Large intestine (tissue), 3 donors: ENCODE results near the gene HTT-AS. TPM values are rescaled to one million over a fixed set of nuclear protein-coding genes. Genes with fewer than 3 reads are reported as not detected.

Experiments used
- DNase-seq, 2 donors: peaks; one replicate each; pipeline versions ENCODE4 v3.0.0 to v3.0.0-alpha.2; 2013
- H3K27ac ChIP-seq: one replicate; pipeline ENCODE4 v1.5.1; 2013; ENCODE audit warnings: low read length
- H3K27me3 ChIP-seq: 2 replicates; pipeline ENCODE4 v1.6.1; 2013; ENCODE audit warnings: low read length; ENCODE audit not compliant: control insufficient read depth, insufficient read depth
- H3K36me3 ChIP-seq: 2 replicates; pipeline ENCODE4 v1.6.1; 2013; ENCODE audit warnings: low read length; ENCODE audit not compliant: control insufficient read depth, insufficient read depth
- H3K4me1 ChIP-seq: one replicate; pipeline ENCODE4 v1.6.1; 2013; ENCODE audit warnings: low read length; ENCODE audit not compliant: control insufficient read depth, insufficient read depth
- H3K4me3 ChIP-seq: one replicate; pipeline ENCODE4 v1.5.1; 2013; ENCODE audit warnings: low read length
- H3K9me3 ChIP-seq: one replicate; pipeline ENCODE4 v1.6.1; 2013; ENCODE audit warnings: mild to moderate bottlenecking, low read depth, low read length, moderate library complexity; ENCODE audit not compliant: control insufficient read depth
- WGBS: methylation state at CpG from one replicate; pipeline ENCODE4 v1.1.5; 2013; ENCODE audit warnings: low lambda C conversion rate; ENCODE audit not compliant: insufficient coverage; 5-methylcytosine and 5-hydroxymethylcytosine counted together
- polyA plus RNA-seq: library from polyadenylated mRNA; unstranded; fragments of 120-200 nt; gene quantifications from one replicate; pipeline ENCODE4 v1.2.1, GENCODE V29; 2013

Gene HTT-AS
- polyA plus RNA-seq, 1 donor: not detected

DNA sequence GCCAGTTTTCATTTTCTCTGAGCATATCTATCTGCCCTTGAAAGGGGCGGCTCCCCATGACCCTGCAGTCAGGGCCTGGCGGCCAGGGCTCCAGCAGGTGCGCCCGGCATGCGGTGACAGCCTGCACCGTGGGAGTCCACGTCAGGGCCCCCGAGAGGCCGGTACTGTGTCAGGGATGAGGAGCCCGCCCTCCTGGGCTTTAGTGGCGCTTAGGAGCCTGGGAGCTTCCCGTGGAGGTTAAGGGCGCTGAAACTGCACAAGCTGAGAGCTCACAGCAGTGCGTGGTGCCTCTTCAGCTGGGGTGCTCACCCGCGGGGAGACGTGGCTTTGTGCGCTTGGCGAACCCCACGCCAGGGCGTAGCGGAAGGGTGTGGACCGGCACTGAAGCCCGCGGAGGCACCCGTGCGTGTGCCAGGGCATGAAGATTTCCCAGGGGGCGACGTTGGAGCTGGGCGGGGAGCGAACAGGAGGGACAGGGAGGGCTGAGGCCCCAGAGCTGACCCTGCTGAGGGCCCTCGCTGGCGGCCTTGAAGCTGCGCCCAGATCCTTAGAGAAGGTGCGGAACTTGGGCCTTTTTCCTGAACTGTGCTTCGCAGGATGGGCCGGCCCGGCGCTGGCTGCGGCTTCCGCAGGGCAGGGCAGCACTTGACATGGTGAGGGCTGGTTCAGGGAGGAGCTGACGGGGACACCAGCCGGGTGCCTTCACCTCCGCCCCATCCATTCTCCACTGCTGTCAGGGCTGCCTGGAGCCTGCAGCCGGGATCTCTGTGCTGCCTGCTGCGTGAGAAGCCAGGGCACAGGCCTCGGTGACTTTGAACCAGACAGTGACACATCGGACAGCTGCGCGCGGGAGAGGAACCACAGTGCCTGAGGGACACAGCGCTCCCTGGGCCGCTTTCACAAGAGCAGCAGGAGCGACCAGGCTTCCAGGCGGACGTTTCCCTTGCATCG, 32.9 kb downstream of the HTT-AS start:
- H3K27ac ChIP-seq: no peak overlapping the region
- H3K27me3 ChIP-seq: peaks cover 2% of the 10 kb centered on the region
- no CpG with 5 or more reads among the region's 57 CpGs for WGBS
- peak; percentile 46 to 75 for DNase-seq
- peak overlapping the region; percentile 28 for H3K4me3 ChIP-seq
- no peaks in the 10 kb centered on the region for H3K36me3 ChIP-seq
- peaks cover 18% of the 10 kb centered on the region for H3K4me1 ChIP-seq
- H3K9me3 ChIP-seq: peaks cover 3% of the 10 kb centered on the region

DNA sequence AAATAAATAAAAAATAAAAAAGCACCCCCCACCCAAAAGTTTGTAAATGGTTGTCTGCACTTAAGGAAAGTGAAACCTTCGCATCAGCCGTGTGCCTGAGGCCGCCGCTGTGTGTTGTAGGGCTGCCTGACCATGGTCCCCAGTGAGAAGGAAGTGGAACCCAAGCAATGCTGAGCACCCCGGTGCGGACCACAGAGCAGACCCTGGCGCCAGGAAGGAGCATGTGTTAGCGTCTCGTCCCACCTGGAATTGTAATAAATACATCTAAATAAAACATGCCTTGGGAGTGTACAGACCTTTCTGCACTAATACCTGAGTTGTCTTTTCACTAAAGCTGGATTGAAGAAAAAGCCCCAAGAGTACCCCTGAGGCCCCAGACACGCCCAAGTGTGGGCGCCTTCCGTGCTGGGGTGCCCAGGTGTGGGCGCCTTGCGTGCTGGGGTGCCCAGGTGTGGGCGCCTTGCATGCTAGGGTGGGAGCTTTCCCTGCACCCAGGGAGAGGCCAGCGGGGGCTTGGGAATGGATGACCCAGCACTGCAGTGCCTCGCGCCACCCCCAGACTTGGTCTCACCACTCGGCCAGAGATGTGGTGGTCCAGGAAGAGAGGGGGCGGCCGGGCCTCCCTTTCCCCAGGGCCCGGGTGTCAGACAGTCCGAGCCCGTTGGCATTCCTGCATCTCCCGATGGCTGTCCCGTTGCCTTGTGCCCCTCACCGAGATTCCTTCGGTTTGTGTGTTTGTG, 33.7 kb downstream of the HTT-AS start:
- 100% methylated on average over 1 of the region's 28 CpGs for WGBS
- DNase-seq: no peak
- no peaks in the 10 kb centered on the region for H3K36me3 ChIP-seq
- H3K27me3 ChIP-seq: peaks cover 2% of the 10 kb centered on the region
- H3K4me3 ChIP-seq: peak overlapping the region; percentile 28
- H3K9me3 ChIP-seq: peaks cover 3% of the 10 kb centered on the region
- no peak overlapping the region for H3K27ac ChIP-seq
- H3K4me1 ChIP-seq: peaks cover 18% of the 10 kb centered on the region

DNA sequence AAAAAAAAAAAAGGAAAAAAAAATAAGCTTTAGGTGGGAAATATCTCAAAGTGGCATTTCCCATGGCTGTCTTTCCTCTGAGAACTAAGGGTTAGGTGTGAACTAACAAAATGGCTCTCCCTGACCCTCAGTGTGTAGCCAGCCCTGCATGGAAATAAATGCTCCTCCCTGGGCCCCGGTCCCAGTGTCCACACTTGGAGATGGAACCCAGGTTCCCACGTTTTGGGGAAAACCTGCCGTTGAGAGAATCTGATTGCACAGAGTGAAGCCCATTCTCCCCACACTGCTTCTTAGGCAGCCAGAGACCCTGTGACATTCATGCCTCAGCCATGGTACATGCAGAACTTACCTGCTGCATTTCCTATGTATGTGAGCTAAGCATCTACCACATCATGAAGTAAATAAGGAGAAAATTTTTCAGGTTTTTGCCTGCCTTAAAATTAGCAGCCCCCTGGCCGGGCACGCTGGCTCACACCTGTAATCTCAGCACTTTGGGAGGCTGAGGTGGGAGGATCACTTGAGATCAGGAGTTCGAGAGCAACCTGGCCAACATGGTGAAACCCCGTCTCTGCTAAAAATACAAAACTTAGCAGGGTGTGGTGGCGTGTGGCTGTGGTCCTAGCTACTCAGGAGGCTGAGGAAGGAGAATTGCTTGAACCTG, 34.5 kb downstream of the HTT-AS start:
- Histone ChIP-seq H3K27ac (no peak overlapping the region), H3K9me3 (peaks cover 3% of the 10 kb centered on the region), H3K4me1 (peaks cover 13% of the 10 kb centered on the region), H3K36me3 (no peaks in the 10 kb centered on the region), H3K4me3 (no peak overlapping the region), H3K27me3 (peaks cover 2% of the 10 kb centered on the region)
- DNase-seq: no peak
- WGBS: 80% methylated on average over 1 of the region's 8 CpGs

DNA sequence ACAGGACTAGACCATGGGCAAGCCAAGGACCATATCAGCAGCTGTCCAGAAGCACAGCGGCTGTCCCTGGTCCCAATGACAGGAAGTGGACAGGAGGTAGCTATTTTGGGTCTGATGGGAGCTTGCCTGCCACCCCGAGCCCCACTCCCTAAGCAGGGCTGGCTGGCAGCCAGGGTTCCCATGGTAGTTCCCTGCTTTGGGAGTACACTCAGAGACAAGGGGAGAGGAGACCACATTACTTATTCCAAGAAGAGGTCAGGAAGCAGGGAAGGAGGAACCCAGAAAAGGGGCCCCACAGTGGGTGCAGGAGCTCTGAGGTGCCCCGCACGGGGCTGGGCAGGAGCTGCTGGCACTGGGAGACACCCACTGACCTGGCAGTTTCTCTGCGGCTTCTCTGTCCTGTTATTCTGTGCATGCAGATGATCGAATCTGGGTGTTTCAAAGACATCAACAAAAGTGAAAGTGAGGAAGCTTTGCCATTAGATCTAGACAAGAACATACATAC, 36.3 kb downstream of the HTT-AS start:
- peaks cover 2% of the 10 kb centered on the region for H3K27me3 ChIP-seq
- no peak overlapping the region for H3K4me3 ChIP-seq
- no peak for DNase-seq
- H3K27ac ChIP-seq: no peak overlapping the region
- no CpG with 5 or more reads among the region's 6 CpGs for WGBS
- H3K36me3 ChIP-seq: no peaks in the 10 kb centered on the region
- peaks cover 3% of the 10 kb centered on the region for H3K9me3 ChIP-seq
- H3K4me1 ChIP-seq: peaks cover 6% of the 10 kb centered on the region

DNA sequence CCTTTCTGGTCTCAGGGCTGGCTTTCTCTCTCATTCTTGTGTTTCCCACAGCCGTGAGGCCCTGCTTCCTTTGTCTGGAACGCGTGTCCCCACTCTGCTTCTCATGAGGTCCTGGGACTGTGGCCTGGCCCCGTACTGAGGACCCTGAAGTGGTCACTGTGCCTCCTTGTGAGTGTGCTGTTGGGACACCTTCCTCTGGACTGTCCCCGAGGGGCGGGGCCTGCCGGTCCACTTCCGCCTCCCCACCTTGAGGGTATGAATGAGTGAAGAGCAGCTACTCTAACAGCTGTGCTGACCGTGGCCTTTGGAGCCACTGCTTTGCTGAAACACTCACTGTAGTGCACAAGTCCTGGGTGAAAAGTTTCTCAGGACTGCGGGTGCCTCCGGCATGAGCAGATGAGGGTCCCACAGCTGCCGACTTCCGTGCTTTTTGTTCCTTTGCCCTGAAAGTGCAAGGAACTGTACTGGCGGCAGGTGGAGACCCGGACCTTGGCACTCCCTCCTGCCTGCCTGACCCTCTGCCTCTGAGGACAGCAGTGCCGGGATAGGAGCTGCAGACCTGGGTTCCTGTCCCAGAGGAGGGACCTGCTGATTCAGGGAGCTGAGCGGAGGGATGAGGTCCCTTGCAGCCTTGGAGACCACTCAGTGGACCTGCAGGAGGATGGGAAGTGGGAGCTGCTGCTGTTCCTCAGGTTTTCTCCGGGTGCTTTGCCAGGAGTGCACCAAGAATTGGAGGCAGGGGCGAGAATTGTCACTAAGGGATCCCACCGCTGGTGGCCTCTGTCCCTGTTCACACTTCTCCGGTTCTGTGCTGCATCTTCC, 38.0 kb downstream of the HTT-AS start:
- Histone ChIP-seq H3K4me3 (no peak overlapping the region), H3K4me1 (no peaks in the 10 kb centered on the region), H3K27ac (no peak overlapping the region), H3K27me3 (no peaks in the 10 kb centered on the region), H3K9me3 (peaks cover 3% of the 10 kb centered on the region), H3K36me3 (no peaks in the 10 kb centered on the region)
- WGBS: no CpG with 5 or more reads among the region's 21 CpGs
- no peak for DNase-seq

DNA sequence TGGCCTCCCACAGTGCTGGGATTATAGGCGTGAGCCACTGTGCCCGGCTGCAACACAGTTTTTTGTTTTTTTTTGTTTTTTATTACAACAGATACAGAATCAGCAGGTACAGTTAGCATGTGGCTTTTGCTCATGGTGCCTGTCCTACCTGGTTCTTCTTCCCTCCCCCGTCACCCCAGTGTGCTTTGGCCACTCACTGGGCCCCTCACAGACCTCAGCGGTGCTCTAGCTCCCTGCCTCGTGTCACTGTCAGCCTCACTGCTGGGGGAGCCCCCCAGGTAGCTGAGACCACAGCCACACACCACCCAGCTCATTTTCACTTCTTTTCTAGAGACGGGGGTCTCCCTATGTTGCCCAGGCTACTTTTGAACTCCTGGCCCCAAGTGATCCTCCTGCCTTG, 38.7 kb downstream of the HTT-AS start:
- DNase-seq: no peak
- H3K27ac ChIP-seq: no peak overlapping the region
- H3K36me3 ChIP-seq: no peaks in the 10 kb centered on the region
- H3K4me1 ChIP-seq: no peaks in the 10 kb centered on the region
- H3K4me3 ChIP-seq: no peak overlapping the region
- no CpG with 5 or more reads among the region's 6 CpGs for WGBS
- no peaks in the 10 kb centered on the region for H3K27me3 ChIP-seq
- no peaks in the 10 kb centered on the region for H3K9me3 ChIP-seq

DNA sequence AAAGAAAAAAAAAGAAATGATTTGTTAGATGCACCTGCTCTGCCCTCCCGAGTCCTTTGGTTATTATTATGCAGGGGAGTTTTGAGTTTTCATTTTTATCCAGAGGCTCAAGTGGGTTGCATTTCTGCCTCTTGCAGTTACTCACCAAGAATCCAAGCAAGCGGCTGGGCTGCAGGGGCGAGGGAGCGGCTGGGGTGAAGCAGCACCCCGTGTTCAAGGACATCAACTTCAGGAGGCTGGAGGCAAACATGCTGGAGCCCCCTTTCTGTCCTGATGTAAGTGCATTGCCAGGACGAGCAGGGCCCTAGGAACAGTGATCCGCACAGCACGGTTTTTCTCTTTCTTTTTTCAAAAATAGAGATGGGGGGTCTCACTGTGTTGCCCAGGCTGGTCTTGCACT, 39.1 kb downstream of the HTT-AS start:
- no peaks in the 10 kb centered on the region for H3K27me3 ChIP-seq
- H3K4me3 ChIP-seq: no peak overlapping the region
- no CpG with 5 or more reads among the region's 8 CpGs for WGBS
- DNase-seq: no peak
- H3K9me3 ChIP-seq: no peaks in the 10 kb centered on the region
- H3K27ac ChIP-seq: no peak overlapping the region
- no peaks in the 10 kb centered on the region for H3K4me1 ChIP-seq
- H3K36me3 ChIP-seq: no peaks in the 10 kb centered on the region

DNA sequence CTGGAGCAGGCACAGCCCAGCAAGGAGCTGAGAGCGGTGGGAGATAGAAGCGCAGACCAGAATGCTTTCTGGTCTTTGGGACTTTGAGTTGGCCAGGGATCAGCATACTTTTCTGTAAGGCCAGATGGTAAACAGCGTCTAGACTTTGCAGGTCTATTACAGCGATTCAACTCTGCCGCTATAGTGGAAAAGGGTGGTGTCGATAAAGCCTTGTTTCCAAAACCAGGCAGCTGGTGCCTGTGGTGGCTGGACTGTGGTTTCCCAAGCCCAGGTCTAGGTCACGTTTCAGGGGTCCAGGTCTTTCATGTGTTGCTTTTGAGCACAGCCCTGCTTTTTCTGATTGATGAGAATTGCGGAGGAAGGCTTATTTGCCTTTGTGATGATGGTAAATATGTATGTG, 40.1 kb downstream of the HTT-AS start:
- Histone ChIP-seq H3K4me3 (no peak overlapping the region), H3K27me3 (no peaks in the 10 kb centered on the region), H3K4me1 (no peaks in the 10 kb centered on the region), H3K36me3 (no peaks in the 10 kb centered on the region), H3K27ac (no peak overlapping the region), H3K9me3 (no peaks in the 10 kb centered on the region)
- no peak for DNase-seq
- WGBS: no CpG with 5 or more reads among the region's 8 CpGs

DNA sequence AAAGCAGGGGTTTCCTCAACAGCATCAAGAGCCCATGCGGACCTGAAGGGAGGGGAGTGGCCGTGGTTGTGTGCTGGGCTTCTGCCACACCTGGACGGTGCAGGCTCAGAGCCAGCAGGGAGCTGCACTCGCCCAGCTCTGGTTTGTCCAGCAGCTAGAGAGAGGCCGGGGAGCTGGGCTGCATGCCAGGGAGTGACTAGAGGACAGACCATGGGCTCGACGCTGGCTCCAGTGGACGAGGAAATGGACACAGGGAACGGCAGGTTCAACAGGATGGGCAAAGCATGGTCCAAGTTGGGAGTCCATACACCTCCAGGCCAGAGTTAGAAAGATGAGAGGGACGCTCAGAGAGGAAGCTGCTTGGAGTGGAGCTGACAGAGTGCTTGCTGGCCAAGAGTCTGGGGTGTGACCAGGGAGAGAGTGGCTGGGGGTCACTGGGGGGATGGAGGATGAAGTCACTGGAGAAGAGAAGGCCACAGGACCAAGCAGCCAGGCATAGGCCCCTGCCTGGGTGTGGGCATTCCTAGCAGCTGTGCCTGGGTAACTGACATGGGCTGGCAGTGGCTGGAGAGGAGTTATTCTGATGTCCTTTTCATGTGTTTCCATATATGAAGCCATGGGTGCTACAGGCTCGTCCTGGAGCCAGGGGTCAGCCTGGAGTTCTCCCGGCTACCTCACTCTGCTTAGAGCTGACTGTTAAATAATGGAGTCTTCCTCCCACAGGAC, 42.8 kb downstream of the HTT-AS start:
- Histone ChIP-seq H3K27ac (no peak overlapping the region), H3K36me3 (no peaks in the 10 kb centered on the region), H3K4me3 (no peak overlapping the region), H3K4me1 (no peaks in the 10 kb centered on the region), H3K9me3 (no peaks in the 10 kb centered on the region), H3K27me3 (no peaks in the 10 kb centered on the region)
- DNase-seq: no peak
- whole genome bisulfite sequencing: 100% methylated on average over 1 of the region's 12 CpGs
